GM12878 (cell line): ENCODE results near the gene SPTBN1. TPM values are rescaled to one million over a fixed set of nuclear protein-coding genes. Genes with fewer than 3 reads are reported as not detected.

Source experiments
- ATAC-seq: fragments of 200-7000 bp; cut with Tn5 transposase; 3 replicates; pipeline ENCODE4 v1.9.1; 2020; ENCODE audit warnings: mild to moderate bottlenecking, moderate library complexity
- BruUV-seq: library from RNA; stranded (reverse); fragments of 400-500 nt; replicated peaks from 2 replicates; lab custom pipeline; 2021; lab: Mats Ljungman, UMichigan
- CTCF ChIA-PET: fragments of 300-600 bp; sonication (Branson Sonifier 250); formaldehyde crosslinking; extraction: SDS; loops from one replicate; lab custom pipeline; 2021; ENCODE audit warnings: inconsistent platforms; lab: Yijun Ruan, JAX
- POLR2A ChIA-PET: fragments of 350-600 bp; formaldehyde crosslinking; extraction: SDS; loops from one replicate; lab custom pipeline; 2021; ENCODE audit warnings: inconsistent platforms; lab: Charles Lee
- RAD21 ChIA-PET: fragments of 300-600 bp; sonication (Branson Sonifier 250); formaldehyde crosslinking; loops from one replicate; lab custom pipeline; 2023; ENCODE audit warnings: antibody characterized with exemption; ENCODE audit not compliant: unreplicated experiment; lab: Charles Lee
- SMC1A ChIA-PET: fragments of 300-600 bp; sonication (Branson Sonifier 250); formaldehyde crosslinking; loops from one replicate; lab custom pipeline; 2023; ENCODE audit not compliant: unreplicated experiment, uncharacterized antibody; lab: Charles Lee
- DNase-seq: peaks from one replicate; pipeline ENCODE4 v3.0.0-alpha.2; 2011; ENCODE audit warnings: low read depth, low spot score
- FAIRE-seq: peaks from 3 replicates; lab custom pipeline; 2011; peaks lifted over from hg19 to GRCh38; lab: Jason Lieb, UNC
- H2AFZ ChIP-seq: 2 replicates; pipeline ENCODE4 v1.6.0; 2011; ENCODE audit warnings: low read depth, low read length, control low read depth; ENCODE audit not compliant: control insufficient read depth
- H3K27ac ChIP-seq: 2 replicates; pipeline ENCODE4 v1.5.1; 2011; ENCODE audit warnings: control low read depth; ENCODE audit not compliant: control insufficient read depth, insufficient read depth
- H3K27me3 ChIP-seq, 2 experiments: replicated peaks in 1 of 2; 2 replicates each; pipeline versions ENCODE4 v1.6.0 to v1.6.1; 2011; ENCODE audit warnings: low read length in 1 of 2; ENCODE audit not compliant: control insufficient read depth in 2 of 2, insufficient read depth in 2 of 2
- H3K36me3 ChIP-seq, 2 experiments: 2 replicates each; pipeline ENCODE4 v1.5.1; 2011; ENCODE audit warnings: low read length in 1 of 2; ENCODE audit not compliant: control insufficient read depth in 2 of 2, insufficient read depth in 2 of 2
- H3K4me1 ChIP-seq: 2 replicates; pipeline ENCODE4 v1.6.1; 2011; ENCODE audit warnings: mild to moderate bottlenecking, low read length, moderate library complexity, mixed read lengths; ENCODE audit not compliant: control insufficient read depth, insufficient read depth
- H3K4me2 ChIP-seq: 2 replicates; pipeline ENCODE4 v1.6.0; 2011; ENCODE audit warnings: control low read depth; ENCODE audit not compliant: control insufficient read depth, insufficient read depth
- H3K4me3 ChIP-seq: fragments of 200-600 bp; sonication (generic); 2 replicates; pipeline ENCODE4 v1.5.1; 2016
- H3K79me2 ChIP-seq: 2 replicates; pipeline ENCODE4 v1.6.0; 2011; ENCODE audit warnings: low read length; ENCODE audit not compliant: control insufficient read depth, insufficient read depth
- H3K9ac ChIP-seq: 2 replicates; pipeline ENCODE4 v1.8.0; 2011; ENCODE audit warnings: low read length, control low read depth, mixed read lengths; ENCODE audit not compliant: control insufficient read depth, insufficient read depth
- H3K9me3 ChIP-seq: replicated peaks from 3 replicates; pipeline ENCODE4 v1.5.1; 2011; ENCODE audit warnings: mild to moderate bottlenecking, low read length; ENCODE audit not compliant: control insufficient read depth, insufficient read depth
- H4K20me1 ChIP-seq: 2 replicates; pipeline ENCODE4 v1.6.0; 2011; ENCODE audit not compliant: control insufficient read depth, insufficient read depth
- ATF3 ChIP-seq: IDR thresholded peaks from 2 replicates; pipeline ENCODE4 v1.6.1; 2011; ENCODE audit warnings: low read depth, mild to moderate bottlenecking, low read length, moderate library complexity, borderline replicate concordance; ENCODE audit errors: extremely low read depth
- CHD2 ChIP-seq: IDR thresholded peaks from 2 replicates; pipeline ENCODE4 v1.6.1; 2011; ENCODE audit warnings: low read depth, low read length, improper control_type of control experiment, borderline replicate concordance
- FOXK2 ChIP-seq: fragments of 450-650 bp; IDR thresholded peaks from 2 replicates; pipeline ENCODE4 v1.6.1; 2017; ENCODE audit warnings: mild to moderate bottlenecking, moderate library complexity
- HDAC6 ChIP-seq: fragments of 200-600 bp; sonication (generic); IDR thresholded peaks from one replicate; pipeline ENCODE4 v1.8.0; 2017; ENCODE audit warnings: antibody characterized with exemption; ENCODE audit not compliant: unreplicated experiment
- JUNB ChIP-seq: IDR thresholded peaks from 2 replicates; pipeline ENCODE4 v1.6.1; 2016; ENCODE audit warnings: antibody characterized with exemption, mild to moderate bottlenecking
- LARP7 ChIP-seq: fragments of 450-650 bp; IDR thresholded peaks from 2 replicates; pipeline ENCODE4 v1.6.1; 2017; ENCODE audit warnings: mild to moderate bottlenecking
- MXI1 ChIP-seq: fragments of 150-350 bp; IDR thresholded peaks from 2 replicates; pipeline ENCODE4 v1.6.1; 2011; ENCODE audit warnings: low read depth, mild to moderate bottlenecking, inconsistent platforms, low read length, improper control_type of control experiment
- RAD51 ChIP-seq: fragments of 450-650 bp; IDR thresholded peaks from 2 replicates; pipeline ENCODE4 v1.6.1; 2016; ENCODE audit warnings: moderate library complexity, mild to moderate bottlenecking, inconsistent platforms
- RFX5 ChIP-seq: IDR thresholded peaks from 2 replicates; pipeline ENCODE4 v1.6.1; 2011; ENCODE audit warnings: low read depth, low read length, improper control_type of control experiment
- SIN3A ChIP-seq: IDR thresholded peaks from 2 replicates; pipeline ENCODE4 v1.6.1; 2012; ENCODE audit warnings: low read depth, low read length, improper control_type of control experiment
- SMARCA5 ChIP-seq: fragments of 450-650 bp; IDR thresholded peaks from 2 replicates; pipeline ENCODE4 v1.6.1; 2017; ENCODE audit warnings: mild to moderate bottlenecking
- SMC3 ChIP-seq: IDR thresholded peaks from 2 replicates; pipeline ENCODE4 v1.6.1; 2011; ENCODE audit warnings: low read length, improper control_type of control experiment, borderline replicate concordance
- SREBF1 ChIP-seq: IDR thresholded peaks from 2 replicates; pipeline ENCODE4 v1.6.1; 2012; ENCODE audit warnings: mild to moderate bottlenecking, low read length
- TARDBP ChIP-seq: IDR thresholded peaks from 2 replicates; pipeline ENCODE4 v1.6.1; 2016; ENCODE audit warnings: borderline replicate concordance
- ZBED1 ChIP-seq: IDR thresholded peaks from 2 replicates; pipeline ENCODE4 v1.6.1; 2016; ENCODE audit warnings: borderline replicate concordance
- ZNF207 ChIP-seq: fragments of 450-650 bp; IDR thresholded peaks from 2 replicates; pipeline ENCODE4 v1.6.1; 2014; ENCODE audit warnings: antibody characterized with exemption, mild to moderate bottlenecking, borderline replicate concordance
- WGBS: methylation state at CpG from one replicate; pipeline ENCODE4 v1.1.6; 2016; ENCODE audit warnings: low lambda C conversion rate; ENCODE audit not compliant: insufficient replicate concordance, insufficient coverage; ENCODE audit errors: missing lambda C conversion rate; 5-methylcytosine and 5-hydroxymethylcytosine counted together
- in situ Hi-C: fragments of 300-500 bp; cut with MboI; formaldehyde crosslinking; loops from 9 replicates; pipeline ENCODE4 v1.14.3; 2018; ENCODE audit warnings: mixed read lengths
- intact Hi-C: fragments of 100-400 bp; cut with micrococcal nuclease; formaldehyde crosslinking; loops from one replicate; pipeline ENCODE4 v1.14.2; 2022; ENCODE audit not compliant: unreplicated experiment
- polyA plus RNA-seq, 11 experiments: library from polyadenylated mRNA; depleted of rRNA in 4 of 11; unstranded in 6 of 11; stranded (reverse) in 5 of 11; fragments of >200 nt; fragmentation: Nextera tagmentation in 4 of 11; fragmentation: Illumina TruSeq in 1 of 11; extraction: Ambion mirVana in 4 of 11; extraction: Trizol in 1 of 11; gene quantifications; 1 replicate in 1 of 11; 2 replicates in 10 of 11; pipeline versions ENCODE4 v1.2.1 to v1.2.3, GENCODE V29; 2011 to 2016; ENCODE audit warnings: inconsistent platforms in 2 of 11, missing spikeins in 2 of 11, low read depth in 1 of 11
- total RNA-seq, 4 experiments: library from RNA; depleted of rRNA in 3 of 4; stranded (reverse); fragments of >200 nt in 3 of 4; fragmentation: Illumina TruSeq in 1 of 4; extraction: Trizol in 1 of 4; gene quantifications; 2 replicates each; pipeline versions ENCODE4 v1.2.1 to v1.2.3, GENCODE V29; 2013 to 2021

Gene SPTBN1
- total and polyA plus RNA-seq, 10 of the 15 experiments (the other 5 are each of a cell fraction or from before 2014, with no cell fraction given), result 20.6 to 154 (median 76.7) TPM

DNA sequence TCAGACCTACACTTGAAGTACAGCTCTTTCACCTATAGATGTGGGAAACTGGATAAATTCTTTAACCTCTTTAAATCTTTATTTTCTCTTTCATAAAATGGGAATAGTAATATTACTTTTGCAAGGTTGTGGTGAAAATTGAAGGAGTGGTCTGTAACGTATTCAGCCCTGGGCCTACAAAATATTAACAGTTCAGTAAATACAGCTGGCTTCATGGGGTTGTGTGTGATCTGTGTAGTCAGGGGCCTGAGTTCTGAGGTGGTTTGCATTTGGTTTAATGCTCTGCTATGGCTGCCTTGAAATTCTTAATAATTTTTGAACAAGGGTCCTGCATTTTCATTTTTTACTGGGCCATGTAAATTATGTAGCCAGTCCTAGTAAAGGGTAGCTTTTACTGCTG lies 250.5 kb downstream of the SPTBN1 start:
- FAIRE-seq, result no peak

More for the DNA sequence above, 250.5 kb downstream of the SPTBN1 start:
- TF ChIP-seq ZBED1, result no peak
- no peak for TF ChIP-seq MXI1
- TF ChIP-seq LARP7, result no peak
- TF ChIP-seq RFX5, result no peak
- no peak for TF ChIP-seq SIN3A
- TF ChIP-seq TARDBP, result no peak
- TF ChIP-seq CHD2, result no peak
- TF ChIP-seq SMARCA5, result no peak
- TF ChIP-seq SREBF1, result no peak
- no peak for TF ChIP-seq SMC3
- no peak for TF ChIP-seq ATF3
- TF ChIP-seq FOXK2, result no peak
- no peak for TF ChIP-seq HDAC6
- TF ChIP-seq ZNF207, result no peak
- TF ChIP-seq JUNB, result no peak
- TF ChIP-seq RAD51, result no peak
- intact Hi-C loops, result no loop called here
- H3K27ac ChIP-seq, result no peak overlapping the region
- no peak overlapping the region for H2AFZ ChIP-seq
- CTCF ChIA-PET, result interaction anchor here (1.0 to 8.9 kb wide), 7 partner anchors 9 to 500 kb away, joined by 3 to 225 read pairs (median 26); no protein-coding TSS in a partner anchor
- in situ Hi-C loops, result loop anchor here (10.0 to 25.0 kb wide), 2 partner anchors 182 to 594 kb away; partner anchors contain the start of gene ACYP2
- no peak overlapping the region for H3K4me2 ChIP-seq
- RAD21 ChIA-PET, result interaction anchor here (1.0 to 2.6 kb wide), 7 partner anchors 34 to 600 kb away, joined by 3 to 24 read pairs (median 4); no protein-coding TSS in a partner anchor
- POLR2A ChIA-PET, result interaction anchor here (0.7 kb wide), 2 partner anchors 27 to 793 kb away, joined by 3 to 11 read pairs; no protein-coding TSS in a partner anchor
- 82% methylated on average over 1 of the region's 1 CpG for whole genome bisulfite sequencing
- H3K4me1 ChIP-seq, result no peaks in the 10 kb centered on the region
- H3K9me3 ChIP-seq, result no peaks in the 10 kb centered on the region
- ATAC-seq (no peak), DNase-seq (no peak)
- peaks cover 0 to 7% of the 10 kb centered on the region in 2 experiments; a peak in 3 of 4 replicates for H3K27me3 ChIP-seq
- BruUV-seq, result no TSS peak
- no peak overlapping the region for H3K9ac ChIP-seq
- no peaks in the 10 kb centered on the region for H3K36me3 ChIP-seq
- H3K79me2 ChIP-seq, result no peaks in the 10 kb centered on the region
- H3K4me3 ChIP-seq, result no peak overlapping the region
- SMC1A ChIA-PET, result interaction anchor here (0.9 to 7.4 kb wide), 10 partner anchors 15 to 204 kb away, joined by 3 to 187 read pairs (median 6); no protein-coding TSS in a partner anchor
- no peaks in the 10 kb centered on the region for H4K20me1 ChIP-seq
